Kidney (tissue), 14 donors: Measurements from ENCODE around the gene COX6B2. TPM values are rescaled to one million over a fixed set of nuclear protein-coding genes. Genes with fewer than 3 reads are reported as not detected.

Source experiments
- DNase-seq, 5 donors: peaks; one replicate each; pipeline ENCODE4 v3.0.0-alpha.2; 2013 to 2020
- FAIRE-seq: peaks from 2 replicates; lab custom pipeline; 2012; peaks lifted over from hg19 to GRCh38; lab: Jason Lieb, UNC
- H3K27ac ChIP-seq, 2 donors: one replicate each; pipeline ENCODE4 v1.7.0; 2013; ENCODE audit warnings: low read depth in 2 of 2, low read length in 2 of 2, inconsistent platforms in 1 of 2
- H3K27me3 ChIP-seq: one replicate; pipeline ENCODE4 v1.7.1; 2013; ENCODE audit warnings: low read length, inconsistent platforms; ENCODE audit not compliant: control insufficient read depth, insufficient read depth
- H3K36me3 ChIP-seq, 3 donors: one replicate each; pipeline versions ENCODE4 v1.7.0 to v1.7.1; 2013; ENCODE audit warnings: low read length in 3 of 3, control low read depth in 1 of 3, inconsistent platforms in 1 of 3; ENCODE audit not compliant: insufficient read depth in 3 of 3, control insufficient read depth in 2 of 3
- H3K4me1 ChIP-seq, 3 donors: one replicate each; pipeline versions ENCODE4 v1.7.0 to v1.7.1; 2013; ENCODE audit warnings: low read length in 3 of 3, inconsistent platforms in 1 of 3, low read depth in 1 of 3; ENCODE audit not compliant: control insufficient read depth in 2 of 3, insufficient read depth in 2 of 3
- H3K4me3 ChIP-seq, 3 donors: one replicate each; pipeline versions ENCODE4 v1.7.0 to v1.8.1; 2013; ENCODE audit warnings: low read length in 3 of 3, control low read depth in 1 of 3, inconsistent platforms in 1 of 3
- H3K9ac ChIP-seq, 3 donors: one replicate each; pipeline versions ENCODE4 v1.7.0 to v1.7.1; 2013; ENCODE audit warnings: low read length in 3 of 3, control low read depth in 1 of 3, inconsistent platforms in 1 of 3
- H3K9me3 ChIP-seq, 3 donors: one replicate each; pipeline versions ENCODE4 v1.7.0 to v1.7.1; 2013; ENCODE audit warnings: low read length in 3 of 3, control low read depth in 1 of 3, inconsistent platforms in 1 of 3; ENCODE audit not compliant: control insufficient read depth in 2 of 3, insufficient read depth in 1 of 3
- CTCF ChIP-seq: IDR thresholded peaks from 3 replicates; pipeline ENCODE4 v1.5.1; 2012; ENCODE audit warnings: mild to moderate bottlenecking, moderate library complexity, borderline replicate concordance; ENCODE audit not compliant: insufficient read depth; ENCODE audit errors: extremely low read depth
- intact Hi-C: fragments of 100-400 bp; cut with DNase I; formaldehyde crosslinking; loops from one replicate; pipeline ENCODE4 v1.11.1; 2022
- polyA plus RNA-seq: library from polyadenylated mRNA; stranded (reverse); fragments of 350-450 nt; fragmentation: Illumina TruSeq; extraction: RNeasy Lipid Tissue Mini Kit (QIAGEN cat#74804); gene quantifications from one replicate; pipeline ENCODE4 v1.2.3, GENCODE V29; 2014; ENCODE audit warnings: low read depth, low replicate concordance; ENCODE audit not compliant: insufficient read depth
- total RNA-seq: library from RNA; stranded (reverse); fragmentation: NEBNext Ultra II Directional; extraction: Animal tissue kit (Norgen Biotek cat#: 25700); gene quantifications from one replicate; pipeline ENCODE4 v1.2.1, GENCODE V29; 2021
- donor health status: control.
- donor health status: control.
- donor health status: control.
- donor health status: control.
- donor health status: control.
- donor health status: DM: yes; HTN: yes; CAD: no.
- donor health status: Normal renal cell carcinoma (clear cell type).

The COX6B2 gene
- total and polyA plus RNA-seq, 2 donors from 2014 or later: 0.62 to 3.8 TPM

GRCh38 chr19:55391191-55391670 is 36.7 kb upstream of the COX6B2 start:
- no peak overlapping the region for H3K4me3 ChIP-seq
- H3K9me3 ChIP-seq: no peaks in the 10 kb centered on the region
- H3K27ac ChIP-seq: no peak overlapping the region
- peaks cover 2 to 27% (median 10%) of the 10 kb centered on the region in 3 donors for H3K36me3 ChIP-seq
- no peak for FAIRE-seq
- no peak overlapping the region for H3K9ac ChIP-seq
- no peak for TF ChIP-seq CTCF
- intact Hi-C loops: no loop called here
- no peak for DNase-seq
- peaks cover 0 to 34% (median 21%) of the 10 kb centered on the region in 3 donors for H3K4me1 ChIP-seq
- H3K27me3 ChIP-seq: no peaks in the 10 kb centered on the region

- no peak for FAIRE-seq
These were observed 36.0 kb upstream of the COX6B2 start for GRCh38 chr19:55390461-55390880.

GRCh38 chr19:55389386-55390317 is 35.1 kb upstream of the COX6B2 start:
- no peak overlapping the region for H3K9ac ChIP-seq
- no peak overlapping the region for H3K4me3 ChIP-seq
- no peaks in the 10 kb centered on the region for H3K9me3 ChIP-seq
- H3K27ac ChIP-seq: no peak overlapping the region
- DNase-seq (no peak), FAIRE-seq (no peak)
- no peaks in the 10 kb centered on the region for H3K27me3 ChIP-seq
- no peak for TF ChIP-seq CTCF
- intact Hi-C loops: no loop called here
- H3K36me3 ChIP-seq: peaks cover 2 to 27% (median 10%) of the 10 kb centered on the region in 3 donors
- H3K4me1 ChIP-seq: peaks cover 0 to 40% (median 25%) of the 10 kb centered on the region in 3 donors

More at GRCh38 chr19:55390461-55390880, 36.0 kb upstream of the COX6B2 start:
- H3K27ac ChIP-seq: no peak overlapping the region
- intact Hi-C loops: no loop called here
- TF ChIP-seq CTCF: no peak
- no peak overlapping the region for H3K9ac ChIP-seq
- H3K4me1 ChIP-seq: peaks cover 0 to 35% (median 21%) of the 10 kb centered on the region in 3 donors
- peaks cover 2 to 27% (median 10%) of the 10 kb centered on the region in 3 donors for H3K36me3 ChIP-seq
- H3K4me3 ChIP-seq: no peak overlapping the region
- DNase-seq: no peak
- no peaks in the 10 kb centered on the region for H3K27me3 ChIP-seq
- no peaks in the 10 kb centered on the region for H3K9me3 ChIP-seq
